WTC11 (cell line): ENCODE data around the gene UNC79. TPM values are rescaled to one million over a fixed set of nuclear protein-coding genes. Genes with fewer than 3 reads are reported as not detected.

ENCODE experiments used
- ATAC-seq: fragments of 200-7000 bp; cut with Tn5 transposase; 2 replicates; pipeline ENCODE4 v1.10.0; 2021; ENCODE audit warnings: mild to moderate bottlenecking, moderate library complexity
- CTCF ChIA-PET: fragments of 300-600 bp; sonication (Branson Sonifier 250); formaldehyde crosslinking; loops from one replicate; lab custom pipeline; 2021; ENCODE audit warnings: antibody characterized with exemption; lab: Charles Lee
- POLR2A ChIA-PET: fragments of 350-600 bp; sonication (Branson Sonifier 250); formaldehyde crosslinking; loops from one replicate; lab custom pipeline; 2021; ENCODE audit warnings: antibody characterized with exemption; lab: Charles Lee
- DNase-seq: peaks from one replicate; pipeline ENCODE4 v3.0.0; 2021; ENCODE audit warnings: low spot score
- H3K27ac Mint-ChIP-seq: 2 replicates; pipeline ENCODE4 v1.8.0; 2021; ENCODE audit warnings: mixed read lengths
- H3K27me3 Mint-ChIP-seq: 2 replicates; pipeline ENCODE4 v1.8.0; 2021; ENCODE audit warnings: low read depth, mild to moderate bottlenecking, moderate library complexity, mixed read lengths
- H3K36me3 Mint-ChIP-seq: 2 replicates; pipeline ENCODE4 v1.8.0; 2021; ENCODE audit warnings: mixed read lengths
- H3K4me1 Mint-ChIP-seq: 2 replicates; pipeline ENCODE4 v1.8.0; 2022; ENCODE audit warnings: mixed read lengths
- H3K4me3 Mint-ChIP-seq: 2 replicates; pipeline ENCODE4 v1.8.0; 2021; ENCODE audit warnings: mild to moderate bottlenecking, moderate library complexity, mixed read lengths
- H3K9me3 Mint-ChIP-seq: 2 replicates; pipeline ENCODE4 v1.8.0; 2021; ENCODE audit warnings: mixed read lengths
- ELF4 ChIP-seq: sonication (generic); formaldehyde crosslinking; IDR thresholded peaks from 2 replicates; pipeline ENCODE4 v1.8.1; 2022; ENCODE audit warnings: low read depth, mild to moderate bottlenecking, moderate library complexity, missing genetic modification reagents
- FOXK1 ChIP-seq: sonication (generic); formaldehyde crosslinking; IDR thresholded peaks from 2 replicates; pipeline ENCODE4 v1.8.0; 2022; ENCODE audit warnings: mild to moderate bottlenecking, moderate library complexity, missing genetic modification reagents
- GABPB1 ChIP-seq: sonication (generic); formaldehyde crosslinking; IDR thresholded peaks from 2 replicates; pipeline ENCODE4 v1.8.1; 2023; ENCODE audit warnings: mild to moderate bottlenecking, missing genetic modification reagents
- GRHL2 ChIP-seq: fragments of 250-450 bp; sonication (Bioruptor Pico); IDR thresholded peaks from 2 replicates; pipeline ENCODE4 v1.8.0; 2022; ENCODE audit warnings: mild to moderate bottlenecking, moderate library complexity; ENCODE audit not compliant: insufficient replicate concordance, severe bottlenecking
- HMGA2 ChIP-seq: fragments of 250-450 bp; sonication (Bioruptor Pico); IDR thresholded peaks from 2 replicates; pipeline ENCODE4 v1.4.0; 2021; ENCODE audit warnings: mild to moderate bottlenecking, moderate library complexity
- JUN ChIP-seq: sonication (generic); formaldehyde crosslinking; IDR thresholded peaks from 2 replicates; pipeline ENCODE4 v1.8.0; 2023; ENCODE audit warnings: mild to moderate bottlenecking, missing genetic modification reagents
- NFATC4 ChIP-seq: fragments of 250-450 bp; sonication (Bioruptor Pico); IDR thresholded peaks from 2 replicates; pipeline ENCODE4 v1.9.0; 2021; ENCODE audit warnings: mild to moderate bottlenecking
- OVOL2 ChIP-seq: fragments of 250-450 bp; sonication (Bioruptor Pico); IDR thresholded peaks from 2 replicates; pipeline ENCODE4 v1.9.0; 2021; ENCODE audit warnings: mild to moderate bottlenecking, borderline replicate concordance
- SMAD4 ChIP-seq: sonication (generic); formaldehyde crosslinking; IDR thresholded peaks from 2 replicates; pipeline ENCODE4 v1.8.0; 2022; ENCODE audit warnings: mild to moderate bottlenecking, missing genetic modification reagents
- SOX15 ChIP-seq: fragments of 250-450 bp; sonication (Bioruptor Pico); IDR thresholded peaks from 2 replicates; pipeline ENCODE4 v1.9.0; 2021; ENCODE audit warnings: mild to moderate bottlenecking
- TCF7 ChIP-seq: sonication (generic); formaldehyde crosslinking; IDR thresholded peaks from 2 replicates; pipeline ENCODE4 v1.8.0; 2022; ENCODE audit warnings: mild to moderate bottlenecking, low read depth, missing genetic modification reagents, moderate library complexity
- TP53 ChIP-seq: sonication (generic); formaldehyde crosslinking; IDR thresholded peaks from 2 replicates; pipeline ENCODE4 v1.8.1; 2023; ENCODE audit warnings: mild to moderate bottlenecking, missing genetic modification reagents
- ZNF121 ChIP-seq: sonication (generic); formaldehyde crosslinking; IDR thresholded peaks from 2 replicates; pipeline ENCODE4 v1.8.0; 2023; ENCODE audit warnings: missing genetic modification reagents
- total RNA-seq: library from RNA; stranded (reverse); gene quantifications from 3 replicates; pipeline ENCODE4 v1.2.3, GENCODE V29; 2021
- TF ChIP-seq, protein P1 (sequence below): sonication (generic); formaldehyde crosslinking; IDR thresholded peaks from 2 replicates; pipeline ENCODE4 v1.8.1; 2023; ENCODE audit warnings: mild to moderate bottlenecking, missing genetic modification reagents, moderate library complexity
- TF ChIP-seq, protein P2 (sequence below): sonication (generic); formaldehyde crosslinking; IDR thresholded peaks from 2 replicates; pipeline ENCODE4 v1.8.1; 2023; ENCODE audit warnings: mild to moderate bottlenecking, moderate library complexity, missing genetic modification reagents
- TF ChIP-seq, protein P3 (sequence below): sonication (generic); formaldehyde crosslinking; IDR thresholded peaks from 2 replicates; pipeline ENCODE4 v1.8.0; 2023; ENCODE audit warnings: mild to moderate bottlenecking, missing genetic modification reagents
- TF ChIP-seq, protein P4 (sequence below): sonication (generic); formaldehyde crosslinking; IDR thresholded peaks from 2 replicates; pipeline ENCODE4 v1.8.0; 2023; ENCODE audit warnings: missing genetic modification reagents
- TF ChIP-seq, protein P5 (sequence below): sonication (generic); formaldehyde crosslinking; IDR thresholded peaks from 2 replicates; pipeline ENCODE4 v1.8.1; 2022; ENCODE audit warnings: mild to moderate bottlenecking, missing genetic modification reagents, moderate library complexity, borderline replicate concordance
- TF ChIP-seq, protein P6 (sequence below): sonication (generic); formaldehyde crosslinking; IDR thresholded peaks from 2 replicates; pipeline ENCODE4 v1.8.0; 2022; ENCODE audit warnings: missing genetic modification reagents
- TF ChIP-seq, protein P7 (sequence below): sonication (generic); formaldehyde crosslinking; IDR thresholded peaks from 2 replicates; pipeline ENCODE4 v1.8.1; 2023; ENCODE audit warnings: mild to moderate bottlenecking, missing genetic modification reagents, moderate library complexity
- TF ChIP-seq, protein P8 (sequence below): sonication (generic); formaldehyde crosslinking; conservative IDR thresholded peaks from 2 replicates; pipeline ENCODE4 v1.8.1; 2022; ENCODE audit warnings: mild to moderate bottlenecking, missing genetic modification reagents

Gene UNC79
- total RNA-seq, 1 experiment from 2014 or later = 2.1 TPM

DNA sequence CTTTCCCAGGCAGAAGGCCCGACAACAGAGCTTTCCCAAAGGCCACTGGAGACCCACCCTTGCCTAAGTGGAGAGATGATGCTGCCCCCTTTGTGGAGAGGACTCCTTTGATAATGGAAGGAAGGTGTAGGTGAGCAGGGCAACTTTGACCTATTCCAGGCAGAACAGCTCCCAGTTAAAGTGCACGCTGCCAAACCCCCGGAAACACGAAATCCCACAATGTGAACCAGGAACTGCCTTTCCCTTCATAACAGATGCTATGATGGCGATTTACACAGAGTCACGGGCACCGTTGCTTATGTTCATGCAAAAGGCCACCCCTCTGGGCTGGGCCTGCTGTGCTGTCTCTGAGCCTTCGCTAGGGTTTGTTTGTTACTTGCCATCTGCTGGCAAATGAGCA, 322.9 kb downstream of the UNC79 start:
- POLR2A ChIA-PET = no interaction called here
- TF ChIP-seq GABPB1 (CRISPR knock-in tag) = no peak
- TF ChIP-seq ELF4 = no peak
- TF ChIP-seq, protein P1, sequence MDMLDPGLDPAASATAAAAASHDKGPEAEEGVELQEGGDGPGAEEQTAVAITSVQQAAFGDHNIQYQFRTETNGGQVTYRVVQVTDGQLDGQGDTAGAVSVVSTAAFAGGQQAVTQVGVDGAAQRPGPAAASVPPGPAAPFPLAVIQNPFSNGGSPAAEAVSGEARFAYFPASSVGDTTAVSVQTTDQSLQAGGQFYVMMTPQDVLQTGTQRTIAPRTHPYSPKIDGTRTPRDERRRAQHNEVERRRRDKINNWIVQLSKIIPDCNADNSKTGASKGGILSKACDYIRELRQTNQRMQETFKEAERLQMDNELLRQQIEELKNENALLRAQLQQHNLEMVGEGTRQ (CRISPR knock-in tag) = no peak
- TF ChIP-seq, protein P2, sequence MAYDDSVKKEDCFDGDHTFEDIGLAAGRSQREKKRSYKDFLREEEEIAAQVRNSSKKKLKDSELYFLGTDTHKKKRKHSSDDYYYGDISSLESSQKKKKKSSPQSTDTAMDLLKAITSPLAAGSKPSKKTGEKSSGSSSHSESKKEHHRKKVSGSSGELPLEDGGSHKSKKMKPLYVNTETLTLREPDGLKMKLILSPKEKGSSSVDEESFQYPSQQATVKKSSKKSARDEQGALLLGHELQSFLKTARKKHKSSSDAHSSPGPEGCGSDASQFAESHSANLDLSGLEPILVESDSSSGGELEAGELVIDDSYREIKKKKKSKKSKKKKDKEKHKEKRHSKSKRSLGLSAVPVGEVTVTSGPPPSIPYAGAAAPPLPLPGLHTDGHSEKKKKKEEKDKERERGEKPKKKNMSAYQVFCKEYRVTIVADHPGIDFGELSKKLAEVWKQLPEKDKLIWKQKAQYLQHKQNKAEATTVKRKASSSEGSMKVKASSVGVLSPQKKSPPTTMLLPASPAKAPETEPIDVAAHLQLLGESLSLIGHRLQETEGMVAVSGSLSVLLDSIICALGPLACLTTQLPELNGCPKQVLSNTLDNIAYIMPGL (CRISPR knock-in tag) = no peak
- no peak for TF ChIP-seq JUN (CRISPR knock-in tag)
- TF ChIP-seq, protein P3, sequence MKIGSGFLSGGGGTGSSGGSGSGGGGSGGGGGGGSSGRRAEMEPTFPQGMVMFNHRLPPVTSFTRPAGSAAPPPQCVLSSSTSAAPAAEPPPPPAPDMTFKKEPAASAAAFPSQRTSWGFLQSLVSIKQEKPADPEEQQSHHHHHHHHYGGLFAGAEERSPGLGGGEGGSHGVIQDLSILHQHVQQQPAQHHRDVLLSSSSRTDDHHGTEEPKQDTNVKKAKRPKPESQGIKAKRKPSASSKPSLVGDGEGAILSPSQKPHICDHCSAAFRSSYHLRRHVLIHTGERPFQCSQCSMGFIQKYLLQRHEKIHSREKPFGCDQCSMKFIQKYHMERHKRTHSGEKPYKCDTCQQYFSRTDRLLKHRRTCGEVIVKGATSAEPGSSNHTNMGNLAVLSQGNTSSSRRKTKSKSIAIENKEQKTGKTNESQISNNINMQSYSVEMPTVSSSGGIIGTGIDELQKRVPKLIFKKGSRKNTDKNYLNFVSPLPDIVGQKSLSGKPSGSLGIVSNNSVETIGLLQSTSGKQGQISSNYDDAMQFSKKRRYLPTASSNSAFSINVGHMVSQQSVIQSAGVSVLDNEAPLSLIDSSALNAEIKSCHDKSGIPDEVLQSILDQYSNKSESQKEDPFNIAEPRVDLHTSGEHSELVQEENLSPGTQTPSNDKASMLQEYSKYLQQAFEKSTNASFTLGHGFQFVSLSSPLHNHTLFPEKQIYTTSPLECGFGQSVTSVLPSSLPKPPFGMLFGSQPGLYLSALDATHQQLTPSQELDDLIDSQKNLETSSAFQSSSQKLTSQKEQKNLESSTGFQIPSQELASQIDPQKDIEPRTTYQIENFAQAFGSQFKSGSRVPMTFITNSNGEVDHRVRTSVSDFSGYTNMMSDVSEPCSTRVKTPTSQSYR (CRISPR knock-in tag) = no peak
- no peak for TF ChIP-seq GRHL2 (CRISPR knock-in tag)
- no peak for TF ChIP-seq HMGA2 (CRISPR knock-in tag)
- no peak for TF ChIP-seq OVOL2 (CRISPR knock-in tag)
- TF ChIP-seq, protein P4, sequence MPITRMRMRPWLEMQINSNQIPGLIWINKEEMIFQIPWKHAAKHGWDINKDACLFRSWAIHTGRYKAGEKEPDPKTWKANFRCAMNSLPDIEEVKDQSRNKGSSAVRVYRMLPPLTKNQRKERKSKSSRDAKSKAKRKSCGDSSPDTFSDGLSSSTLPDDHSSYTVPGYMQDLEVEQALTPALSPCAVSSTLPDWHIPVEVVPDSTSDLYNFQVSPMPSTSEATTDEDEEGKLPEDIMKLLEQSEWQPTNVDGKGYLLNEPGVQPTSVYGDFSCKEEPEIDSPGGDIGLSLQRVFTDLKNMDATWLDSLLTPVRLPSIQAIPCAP (CRISPR knock-in tag) = no peak
- TF ChIP-seq, protein P5, sequence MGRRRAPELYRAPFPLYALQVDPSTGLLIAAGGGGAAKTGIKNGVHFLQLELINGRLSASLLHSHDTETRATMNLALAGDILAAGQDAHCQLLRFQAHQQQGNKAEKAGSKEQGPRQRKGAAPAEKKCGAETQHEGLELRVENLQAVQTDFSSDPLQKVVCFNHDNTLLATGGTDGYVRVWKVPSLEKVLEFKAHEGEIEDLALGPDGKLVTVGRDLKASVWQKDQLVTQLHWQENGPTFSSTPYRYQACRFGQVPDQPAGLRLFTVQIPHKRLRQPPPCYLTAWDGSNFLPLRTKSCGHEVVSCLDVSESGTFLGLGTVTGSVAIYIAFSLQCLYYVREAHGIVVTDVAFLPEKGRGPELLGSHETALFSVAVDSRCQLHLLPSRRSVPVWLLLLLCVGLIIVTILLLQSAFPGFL (CRISPR knock-in tag) = no peak
- TF ChIP-seq TP53 (CRISPR knock-in tag) = no peak
- TF ChIP-seq FOXK1 (CRISPR knock-in tag) = no peak
- no peak for TF ChIP-seq ZNF121
- no peak for TF ChIP-seq SMAD4 (CRISPR knock-in tag)
- TF ChIP-seq SOX15 (CRISPR knock-in tag) = no peak

DNA sequence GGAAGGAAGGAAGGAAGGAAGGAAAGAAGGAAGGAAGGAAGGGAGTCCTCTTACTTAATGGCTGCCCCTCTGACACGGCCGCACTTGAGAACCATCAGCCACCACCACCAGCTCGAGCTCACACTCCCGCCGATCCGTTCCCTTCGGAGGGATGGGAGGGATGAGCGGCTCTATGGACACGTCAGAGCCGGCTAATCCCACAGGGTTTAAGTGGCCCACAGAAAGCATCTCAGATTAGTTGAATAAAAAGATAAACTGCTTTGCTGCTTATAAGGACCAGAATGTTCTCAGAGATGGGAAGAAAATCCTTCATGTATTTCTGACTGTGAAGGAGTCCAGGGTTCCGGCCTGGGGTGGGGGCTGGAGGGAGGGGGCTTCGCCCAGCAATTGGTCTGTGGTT, 326.5 kb downstream of the UNC79 start:
- H3K36me3 Mint-ChIP-seq = no peaks in the 10 kb centered on the region
- POLR2A ChIA-PET = no interaction called here
- no peaks in the 10 kb centered on the region for H3K27me3 Mint-ChIP-seq
- TF ChIP-seq, protein P6, sequence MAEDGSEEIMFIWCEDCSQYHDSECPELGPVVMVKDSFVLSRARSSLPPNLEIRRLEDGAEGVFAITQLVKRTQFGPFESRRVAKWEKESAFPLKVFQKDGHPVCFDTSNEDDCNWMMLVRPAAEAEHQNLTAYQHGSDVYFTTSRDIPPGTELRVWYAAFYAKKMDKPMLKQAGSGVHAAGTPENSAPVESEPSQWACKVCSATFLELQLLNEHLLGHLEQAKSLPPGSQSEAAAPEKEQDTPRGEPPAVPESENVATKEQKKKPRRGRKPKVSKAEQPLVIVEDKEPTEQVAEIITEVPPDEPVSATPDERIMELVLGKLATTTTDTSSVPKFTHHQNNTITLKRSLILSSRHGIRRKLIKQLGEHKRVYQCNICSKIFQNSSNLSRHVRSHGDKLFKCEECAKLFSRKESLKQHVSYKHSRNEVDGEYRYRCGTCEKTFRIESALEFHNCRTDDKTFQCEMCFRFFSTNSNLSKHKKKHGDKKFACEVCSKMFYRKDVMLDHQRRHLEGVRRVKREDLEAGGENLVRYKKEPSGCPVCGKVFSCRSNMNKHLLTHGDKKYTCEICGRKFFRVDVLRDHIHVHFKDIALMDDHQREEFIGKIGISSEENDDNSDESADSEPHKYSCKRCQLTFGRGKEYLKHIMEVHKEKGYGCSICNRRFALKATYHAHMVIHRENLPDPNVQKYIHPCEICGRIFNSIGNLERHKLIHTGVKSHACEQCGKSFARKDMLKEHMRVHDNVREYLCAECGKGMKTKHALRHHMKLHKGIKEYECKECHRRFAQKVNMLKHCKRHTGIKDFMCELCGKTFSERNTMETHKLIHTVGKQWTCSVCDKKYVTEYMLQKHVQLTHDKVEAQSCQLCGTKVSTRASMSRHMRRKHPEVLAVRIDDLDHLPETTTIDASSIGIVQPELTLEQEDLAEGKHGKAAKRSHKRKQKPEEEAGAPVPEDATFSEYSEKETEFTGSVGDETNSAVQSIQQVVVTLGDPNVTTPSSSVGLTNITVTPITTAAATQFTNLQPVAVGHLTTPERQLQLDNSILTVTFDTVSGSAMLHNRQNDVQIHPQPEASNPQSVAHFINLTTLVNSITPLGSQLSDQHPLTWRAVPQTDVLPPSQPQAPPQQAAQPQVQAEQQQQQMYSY (CRISPR knock-in tag) = no peak
- TF ChIP-seq, protein P7, sequence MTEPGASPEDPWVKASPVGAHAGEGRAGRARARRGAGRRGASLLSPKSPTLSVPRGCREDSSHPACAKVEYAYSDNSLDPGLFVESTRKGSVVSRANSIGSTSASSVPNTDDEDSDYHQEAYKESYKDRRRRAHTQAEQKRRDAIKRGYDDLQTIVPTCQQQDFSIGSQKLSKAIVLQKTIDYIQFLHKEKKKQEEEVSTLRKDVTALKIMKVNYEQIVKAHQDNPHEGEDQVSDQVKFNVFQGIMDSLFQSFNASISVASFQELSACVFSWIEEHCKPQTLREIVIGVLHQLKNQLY = no peak
- TF ChIP-seq SOX15 (CRISPR knock-in tag) (no peak), NFATC4 (CRISPR knock-in tag) (no peak), TCF7 (no peak)
- TF ChIP-seq, protein P8, sequence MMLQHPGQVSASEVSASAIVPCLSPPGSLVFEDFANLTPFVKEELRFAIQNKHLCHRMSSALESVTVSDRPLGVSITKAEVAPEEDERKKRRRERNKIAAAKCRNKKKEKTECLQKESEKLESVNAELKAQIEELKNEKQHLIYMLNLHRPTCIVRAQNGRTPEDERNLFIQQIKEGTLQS (CRISPR knock-in tag) = no peak
- no peak overlapping the region for H3K4me3 Mint-ChIP-seq
- peaks cover 3% of the 10 kb centered on the region; the same call in 1 of the 2 replicates for H3K4me1 Mint-ChIP-seq
- ATAC-seq (no peak), DNase-seq (no peak)
- no peaks in the 10 kb centered on the region for H3K9me3 Mint-ChIP-seq
- no peak overlapping the region for H3K27ac Mint-ChIP-seq
- CTCF ChIA-PET = interaction anchor here (0.7 kb wide), 1 partner anchor 102 kb away, joined by 4 read pairs; no protein-coding TSS in a partner anchor

More for the DNA sequence above, 322.9 kb downstream of the UNC79 start:
- no peaks in the 10 kb centered on the region for H3K27me3 Mint-ChIP-seq
- no peaks in the 10 kb centered on the region; the same call in 1 of the 2 replicates for H3K36me3 Mint-ChIP-seq
- DNase-seq (no peak), ATAC-seq (no peak)
- CTCF ChIA-PET = no interaction called here
- no peak overlapping the region for H3K4me3 Mint-ChIP-seq
- peaks cover 5% of the 10 kb centered on the region for H3K9me3 Mint-ChIP-seq
- H3K4me1 Mint-ChIP-seq = peaks cover 7% of the 10 kb centered on the region; the same call in 1 of the 2 replicates
- no peak overlapping the region for H3K27ac Mint-ChIP-seq
